Left lung (tissue), 10 donors: ENCODE data around the gene TAPT1. TPM values are rescaled to one million over a fixed set of nuclear protein-coding genes. Genes with fewer than 3 reads are reported as not detected.

ENCODE experiments used
- ATAC-seq: fragments of 200-7000 bp; cut with Tn5 transposase; one replicate; pipeline ENCODE4 v1.9.1; 2020; ENCODE audit warnings: moderate library complexity
- DNase-seq, 4 donors: peaks; one replicate each; pipeline ENCODE4 v3.0.0-alpha.2; 2013 to 2020
- H3K27ac ChIP-seq, 2 donors: fragments of 200-600 bp; sonication (generic) in 1 of 2; one replicate each; pipeline versions ENCODE4 v1.5.0 to v1.8.0; 2020 to 2021
- H3K27me3 ChIP-seq, 2 donors: fragments of 200-600 bp; sonication (generic) in 1 of 2; one replicate each; pipeline versions ENCODE4 v1.5.0 to v1.8.0; 2020 to 2021
- H3K36me3 ChIP-seq, 2 donors: fragments of 200-600 bp; sonication (generic) in 1 of 2; one replicate each; pipeline versions ENCODE4 v1.5.0 to v1.8.0; 2020 to 2021
- H3K4me1 ChIP-seq, 2 donors: fragments of 200-600 bp; one replicate each; pipeline ENCODE4 v1.8.0; 2021
- H3K4me3 ChIP-seq, 2 donors: fragments of 200-600 bp; sonication (generic) in 1 of 2; one replicate each; pipeline versions ENCODE4 v1.5.0 to v1.8.0; 2020 to 2021; ENCODE audit warnings: mild to moderate bottlenecking in 1 of 2
- H3K9me3 ChIP-seq, 2 donors: fragments of 200-600 bp; sonication (generic) in 1 of 2; one replicate each; pipeline versions ENCODE4 v1.5.0 to v1.8.0; 2020 to 2021
- CTCF ChIP-seq, 2 donors: fragments of 200-600 bp; sonication (generic) in 1 of 2; IDR thresholded peaks; one replicate each; pipeline versions ENCODE4 v1.5.0 to v1.8.0; 2021; ENCODE audit warnings: antibody characterized with exemption in 2 of 2
- intact Hi-C, 2 donors: fragments of 100-400 bp; cut with DNase I; formaldehyde crosslinking; loops; one replicate each; pipeline versions ENCODE4 v1.11.2 to v1.14.2; 2022
- polyA plus RNA-seq, 6 donors: library from polyadenylated mRNA; unstranded; fragments of 120-200 nt; gene quantifications; one replicate each; pipeline ENCODE4 v1.2.1, GENCODE V29; 2013; ENCODE audit not compliant: insufficient read length in 6 of 6
- total RNA-seq, 2 donors: library from RNA; stranded (reverse); fragmentation: NEBNext Ultra II Directional; extraction: Animal tissue kit (Norgen Biotek cat#: 25700); gene quantifications; one replicate each; pipeline ENCODE4 v1.2.1, GENCODE V29; 2021
- donor health status: DM: no; HTN: yes; CAD: no.
- donor health status: DM: no; HTN: no; CAD: no.

TAPT1 gene
- total and polyA plus RNA-seq, 8 donors, result 42.9 to 65.8 (median 52.2) TPM

GRCh38 chr4:16122784-16123183 is 103.5 kb downstream of the TAPT1 start:
- H3K9me3 ChIP-seq, result no peaks in the 10 kb centered on the region
- H3K27me3 ChIP-seq, result no peaks in the 10 kb centered on the region
- H3K4me1 ChIP-seq, result peaks cover 0 to 7% of the 10 kb centered on the region in 2 donors
- intact Hi-C loops, result no loop called here
- no peaks in the 10 kb centered on the region for H3K36me3 ChIP-seq
- H3K27ac ChIP-seq, result no peak overlapping the region
- TF ChIP-seq CTCF (IDR thresholded peaks at IDR 0.05), result no peak
- DNase-seq (no peak), ATAC-seq (no peak)
- H3K4me3 ChIP-seq, result no peak overlapping the region

DNA sequence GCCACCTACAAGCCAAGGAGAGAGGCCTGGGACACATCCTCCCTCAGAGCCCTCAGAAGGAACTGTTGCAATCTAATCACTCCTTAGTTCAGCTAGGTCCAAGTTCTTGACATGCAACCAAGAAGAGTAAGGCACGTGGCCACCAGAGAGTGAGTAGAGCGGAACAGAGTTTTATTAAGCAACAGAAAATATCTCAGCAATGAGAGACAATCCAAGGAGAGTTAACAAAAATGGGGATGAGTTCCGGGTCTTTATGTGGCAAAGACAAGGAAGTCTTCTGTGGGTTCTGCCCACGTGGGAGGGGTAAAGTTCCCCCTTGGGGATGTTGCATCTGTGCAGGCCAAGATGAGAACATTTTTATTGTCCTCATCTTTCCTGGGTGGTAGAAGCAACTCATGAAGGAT is 104.0 kb downstream of the TAPT1 start:
- no peaks in the 10 kb centered on the region for H3K27me3 ChIP-seq
- intact Hi-C loops, result no loop called here
- TF ChIP-seq CTCF (IDR thresholded peaks at IDR 0.05), result no peak
- no peak for DNase-seq
- no peaks in the 10 kb centered on the region for H3K36me3 ChIP-seq
- H3K4me3 ChIP-seq, result no peak overlapping the region
- no peaks in the 10 kb centered on the region for H3K9me3 ChIP-seq
- peaks cover 0 to 7% of the 10 kb centered on the region in 2 donors for H3K4me1 ChIP-seq
- no peak overlapping the region for H3K27ac ChIP-seq
- peak; percentile 41 for ATAC-seq

DNA sequence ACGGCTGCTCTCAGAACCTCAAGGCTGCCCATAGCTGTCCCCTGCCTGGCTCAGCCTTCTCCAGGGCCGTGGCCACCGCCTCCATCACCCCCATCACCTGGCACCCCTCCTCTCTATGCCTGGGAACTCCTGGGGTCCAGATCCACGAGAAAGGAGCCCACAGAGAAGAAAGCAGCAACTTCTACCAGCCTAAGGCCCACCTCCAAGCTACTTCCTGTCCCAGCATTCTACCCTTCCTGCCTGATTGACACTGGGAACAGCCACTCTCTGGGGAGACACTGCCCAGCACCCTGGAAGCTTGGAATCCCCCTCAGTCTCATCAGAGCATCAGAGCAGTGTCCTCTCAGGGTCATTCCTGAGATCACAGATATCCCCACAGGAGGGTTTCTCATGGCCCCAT is 105.6 kb downstream of the TAPT1 start:
- TF ChIP-seq CTCF (IDR thresholded peaks at IDR 0.05), result no peak
- no peaks in the 10 kb centered on the region for H3K36me3 ChIP-seq
- H3K27me3 ChIP-seq, result no peaks in the 10 kb centered on the region
- ATAC-seq, result no peak
- H3K27ac ChIP-seq, result no peak overlapping the region
- intact Hi-C loops, result no loop called here
- peaks cover 0 to 7% of the 10 kb centered on the region in 2 donors for H3K4me1 ChIP-seq
- H3K9me3 ChIP-seq, result no peaks in the 10 kb centered on the region
- H3K4me3 ChIP-seq, result no peak overlapping the region
- DNase-seq, result no peak

DNA sequence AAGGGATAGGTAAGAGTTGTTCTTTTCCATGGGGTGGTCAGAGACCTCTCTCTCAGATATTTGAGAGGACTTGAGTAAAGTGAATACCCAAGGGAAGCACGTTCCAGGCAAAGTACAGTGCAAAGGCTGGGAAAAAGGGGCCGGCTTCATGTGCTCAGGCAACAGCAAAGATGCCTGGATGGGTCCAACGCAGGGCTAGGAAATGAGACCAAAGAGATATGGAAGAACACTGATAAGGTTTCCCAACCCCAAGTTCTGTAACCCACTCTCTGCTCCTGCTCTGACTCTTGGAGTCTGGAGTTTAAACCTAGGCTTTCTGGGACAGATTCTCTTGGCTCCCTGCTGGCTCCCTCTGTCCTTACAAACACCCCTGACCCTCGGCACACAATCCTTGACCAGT is 106.3 kb downstream of the TAPT1 start:
- no peaks in the 10 kb centered on the region for H3K27me3 ChIP-seq
- no peak overlapping the region for H3K27ac ChIP-seq
- DNase-seq, result no peak
- H3K36me3 ChIP-seq, result no peaks in the 10 kb centered on the region
- ATAC-seq, result no peak
- no peaks in the 10 kb centered on the region for H3K9me3 ChIP-seq
- intact Hi-C loops, result no loop called here
- no peak for TF ChIP-seq CTCF (IDR thresholded peaks at IDR 0.05)
- no peak overlapping the region for H3K4me3 ChIP-seq
- H3K4me1 ChIP-seq, result peaks cover 0 to 7% of the 10 kb centered on the region in 2 donors

DNA sequence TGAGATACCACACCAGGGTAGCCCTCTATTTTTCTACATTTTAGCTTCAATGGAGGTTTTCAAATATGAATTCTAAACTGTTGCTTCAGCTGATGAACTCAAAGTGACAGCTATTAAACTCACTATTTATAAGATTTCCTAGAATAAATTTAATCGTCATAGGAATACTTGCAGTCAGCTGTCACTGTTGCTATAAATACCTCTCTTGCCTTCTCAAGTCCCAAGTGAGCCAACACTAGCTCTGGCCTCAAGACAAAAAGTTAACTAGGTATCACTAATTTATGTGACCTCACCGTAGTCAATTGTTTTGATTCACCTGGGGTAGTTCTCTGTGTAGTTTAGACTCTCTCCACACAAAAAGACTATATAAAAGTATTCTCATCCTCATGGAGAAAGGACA is 108.2 kb downstream of the TAPT1 start:
- Histone ChIP-seq H3K36me3 (no peaks in the 10 kb centered on the region), H3K4me1 (peaks cover 0 to 7% of the 10 kb centered on the region in 2 donors), H3K9me3 (no peaks in the 10 kb centered on the region), H3K4me3 (no peak overlapping the region), H3K27me3 (no peaks in the 10 kb centered on the region), H3K27ac (no peak overlapping the region)
- TF ChIP-seq CTCF (IDR thresholded peaks at IDR 0.05), result no peak
- no peak for DNase-seq
- intact Hi-C loops, result no loop called here
- no peak for ATAC-seq
